ENCODE measurements around the gene HIVEP1.

The HIVEP1 gene

DNA sequence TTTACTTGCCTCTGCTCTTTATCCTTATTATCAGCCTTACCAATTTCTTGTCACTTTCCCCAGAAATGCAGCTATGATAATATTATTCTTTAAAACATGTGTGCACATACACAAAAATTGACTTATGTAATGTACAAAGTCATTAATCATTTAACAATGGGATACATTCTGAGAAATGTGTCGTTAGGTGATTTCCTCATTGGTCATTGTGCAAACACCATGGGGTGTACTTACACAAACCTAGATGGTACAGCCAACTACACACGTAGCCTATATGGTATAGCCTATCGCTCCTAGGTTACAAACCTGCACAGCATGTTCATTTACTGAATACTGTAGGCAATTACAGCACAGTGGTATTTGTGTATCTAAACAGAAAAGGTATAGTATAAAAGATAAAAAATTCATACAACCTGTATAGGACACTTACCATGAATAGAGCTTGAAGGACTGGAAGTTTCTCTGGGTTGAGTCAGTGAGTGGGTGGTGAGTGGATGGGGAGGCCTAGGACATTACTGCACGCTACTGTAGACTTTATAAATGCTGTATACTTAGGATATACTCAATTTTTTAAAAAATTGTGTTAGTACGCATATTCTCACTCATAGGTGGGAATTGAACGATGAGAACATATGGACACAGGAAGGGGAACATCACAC lies 56.9 kb downstream of the HIVEP1 start:
- DNase-seq (no peak), ATAC-seq (peak; percentile 42)
- H3K27ac Mint-ChIP-seq: no peak overlapping the region
- no peaks in the 10 kb centered on the region for H3K9me3 Mint-ChIP-seq
- peaks cover 78% of the 10 kb centered on the region for H3K4me1 Mint-ChIP-seq
- H3K4me3 Mint-ChIP-seq: no peak overlapping the region
- no peaks in the 10 kb centered on the region for H3K27me3 Mint-ChIP-seq

DNA sequence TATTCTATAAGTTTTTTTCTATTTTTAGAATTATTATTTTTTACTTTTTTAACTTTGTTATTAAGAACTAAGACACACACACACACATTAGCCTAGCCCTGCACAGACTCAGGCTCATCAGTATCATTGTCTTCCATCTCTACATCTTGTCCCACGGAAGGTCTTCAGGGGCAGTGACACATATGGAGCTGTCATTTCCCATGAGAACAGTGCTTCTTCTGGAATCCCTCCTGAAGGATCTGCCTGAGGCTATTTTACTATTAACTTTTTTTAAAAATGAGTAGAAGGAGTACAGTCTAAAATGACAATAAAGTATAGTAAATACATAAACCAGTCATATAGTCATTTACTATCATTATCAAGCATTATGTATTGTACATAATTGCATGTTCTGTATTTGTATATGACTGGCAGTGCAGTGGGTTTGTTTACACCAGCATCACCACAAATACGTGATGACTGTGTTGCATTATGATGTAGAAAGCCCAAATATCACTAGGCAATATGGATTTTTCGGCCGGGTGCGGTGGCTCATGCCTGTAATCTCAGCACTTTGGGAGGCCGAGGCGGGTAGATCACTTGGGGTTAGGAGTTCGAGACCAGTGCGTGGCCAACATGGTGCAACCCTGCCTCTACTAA lies 57.9 kb downstream of the HIVEP1 start:
- no peaks in the 10 kb centered on the region for H3K9me3 Mint-ChIP-seq

DNA sequence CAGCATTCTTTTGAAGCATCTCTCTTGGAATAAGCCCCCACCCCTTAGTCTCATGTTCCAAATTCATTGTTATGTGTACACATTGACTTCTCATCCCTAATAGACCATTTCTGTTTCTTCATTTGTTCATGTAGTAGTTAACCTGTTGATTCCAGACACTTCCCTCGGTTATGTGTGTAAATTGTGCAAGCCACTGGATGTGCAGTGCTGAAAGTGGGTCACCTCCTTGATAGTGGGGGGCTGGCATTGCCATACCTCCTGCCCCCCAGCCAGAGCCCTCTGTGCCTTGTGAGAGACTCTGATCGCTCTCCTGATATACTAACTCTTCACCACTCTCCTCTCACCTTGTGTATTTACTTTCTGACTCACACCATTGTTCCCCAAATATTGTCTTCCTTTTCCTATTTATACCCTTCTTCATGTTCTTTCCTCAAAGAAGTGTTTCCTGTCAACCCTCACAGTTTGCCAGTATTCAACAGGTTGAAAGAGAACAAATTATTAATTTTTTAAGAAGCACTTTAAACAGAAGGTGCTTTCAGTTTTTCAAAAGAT lies 59.0 kb downstream of the HIVEP1 start:
- ATAC-seq (no peak), DNase-seq (no peak)
- H3K27ac Mint-ChIP-seq: no peak overlapping the region
- H3K4me3 Mint-ChIP-seq: no peak overlapping the region
- peaks cover 72% of the 10 kb centered on the region for H3K4me1 Mint-ChIP-seq
- no peaks in the 10 kb centered on the region for H3K9me3 Mint-ChIP-seq
- H3K27me3 Mint-ChIP-seq: no peaks in the 10 kb centered on the region

More for the DNA sequence above, 57.9 kb downstream of the HIVEP1 start:
- no peak for DNase-seq
- Mint-ChIP-seq H3K4me1 (peaks cover 74% of the 10 kb centered on the region), H3K27ac (no peak overlapping the region), H3K4me3 (no peak overlapping the region), H3K27me3 (no peaks in the 10 kb centered on the region)
- no peak for ATAC-seq

- ATAC-seq (peak; percentile 72), DNase-seq (no peak)
- H3K27me3 Mint-ChIP-seq: no peaks in the 10 kb centered on the region
- H3K4me3 Mint-ChIP-seq: peak overlapping the region in 1 of 2 donors; percentile 45
- H3K4me1 Mint-ChIP-seq: peaks cover 63% of the 10 kb centered on the region
- peak overlapping the region in 1 of 2 donors; percentile 61 for H3K27ac Mint-ChIP-seq
- no peaks in the 10 kb centered on the region for H3K9me3 Mint-ChIP-seq
Measured at GRCh38 chr6:12075067-12075563, 63.0 kb downstream of the HIVEP1 start.

- H3K4me1 Mint-ChIP-seq: peaks cover 63% of the 10 kb centered on the region
- ATAC-seq (peak; percentile 35), DNase-seq (no peak)
- H3K9me3 Mint-ChIP-seq: no peaks in the 10 kb centered on the region
- no peak overlapping the region for H3K4me3 Mint-ChIP-seq
- H3K27ac Mint-ChIP-seq: peak overlapping the region in 1 of 2 donors; percentile 71
- no peaks in the 10 kb centered on the region for H3K27me3 Mint-ChIP-seq
Measured at GRCh38 chr6:12077021-12077710, 65.1 kb downstream of the HIVEP1 start.

DNA sequence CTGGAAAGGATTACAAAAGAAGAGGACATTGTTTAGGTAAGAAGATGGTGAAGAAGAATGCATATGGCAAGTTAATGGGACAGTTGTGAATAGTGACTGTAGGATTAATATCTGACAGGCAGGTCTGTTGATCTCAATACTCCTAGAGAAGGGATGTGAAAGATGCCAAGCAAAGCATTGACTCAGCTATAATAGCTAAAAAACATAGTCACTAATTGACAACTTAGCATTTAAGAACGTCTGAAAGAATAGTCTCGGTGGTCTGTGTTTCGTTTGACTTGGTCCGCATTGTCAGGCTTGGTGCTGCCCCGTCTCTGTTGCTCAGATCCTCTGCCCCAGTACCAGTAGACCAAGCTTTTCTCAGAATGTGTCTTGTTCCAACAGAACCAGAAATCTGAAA lies 65.9 kb downstream of the HIVEP1 start:
- Mint-ChIP-seq H3K4me1 (peaks cover 60% of the 10 kb centered on the region), H3K4me3 (no peak overlapping the region), H3K27ac (no peak overlapping the region), H3K9me3 (no peaks in the 10 kb centered on the region), H3K27me3 (no peaks in the 10 kb centered on the region)
- DNase-seq (no peak), ATAC-seq (no peak)

GRCh38 chr6:12081771-12082170 lies 69.7 kb downstream of the HIVEP1 start:
- no peaks in the 10 kb centered on the region for H3K27me3 Mint-ChIP-seq
- no peak for DNase-seq
- H3K4me3 Mint-ChIP-seq: no peak overlapping the region
- H3K4me1 Mint-ChIP-seq: peaks cover 54% of the 10 kb centered on the region
- no peak for ATAC-seq
- no peaks in the 10 kb centered on the region for H3K9me3 Mint-ChIP-seq
- no peak overlapping the region for H3K27ac Mint-ChIP-seq

DNA sequence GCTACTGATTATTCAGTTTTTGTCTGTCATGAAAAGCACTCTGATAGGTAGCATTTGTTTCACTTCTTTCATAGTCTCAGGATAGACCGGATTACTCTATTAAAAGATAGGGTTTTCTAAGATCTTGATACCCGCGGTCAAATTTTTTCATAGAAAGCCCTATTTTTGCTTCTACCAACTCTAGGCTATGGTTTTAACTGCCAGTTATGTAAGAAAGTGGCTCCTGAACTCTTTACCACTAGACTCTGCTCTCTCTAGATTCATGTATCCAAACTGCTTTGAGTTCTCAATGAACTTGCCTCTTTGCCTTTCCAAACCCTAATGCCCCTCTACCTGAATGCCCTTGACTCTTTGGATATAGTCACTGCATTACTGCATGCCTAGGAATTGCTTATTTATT lies 70.3 kb downstream of the HIVEP1 start:
- Mint-ChIP-seq H3K9me3 (no peaks in the 10 kb centered on the region), H3K4me1 (peaks cover 48% of the 10 kb centered on the region), H3K4me3 (no peak overlapping the region), H3K27ac (no peak overlapping the region), H3K27me3 (no peaks in the 10 kb centered on the region)
- DNase-seq (no peak), ATAC-seq (no peak)

DNA sequence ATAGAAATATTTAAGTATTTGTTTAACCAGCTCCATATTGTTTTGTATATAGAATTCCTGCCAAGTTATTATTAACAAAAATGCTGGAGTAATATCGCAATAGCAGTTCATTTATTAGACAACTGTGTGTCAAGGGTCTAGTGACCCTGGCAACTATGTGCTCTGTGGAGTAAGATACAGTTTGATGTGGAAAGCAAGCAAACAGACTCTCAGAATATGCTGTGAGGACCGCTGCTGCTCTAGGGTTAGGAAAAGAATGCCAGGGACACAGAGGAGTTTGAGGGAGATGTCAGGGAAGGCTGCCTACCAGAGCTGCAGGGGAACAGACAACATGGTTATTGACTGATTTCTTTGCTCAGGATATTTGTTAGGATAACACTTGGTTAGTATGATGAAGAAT lies 71.2 kb downstream of the HIVEP1 start:
- no peak overlapping the region for H3K27ac Mint-ChIP-seq
- DNase-seq (no peak), ATAC-seq (no peak)
- H3K4me1 Mint-ChIP-seq: peaks cover 47% of the 10 kb centered on the region
- no peak overlapping the region for H3K4me3 Mint-ChIP-seq
- H3K9me3 Mint-ChIP-seq: no peaks in the 10 kb centered on the region
- no peaks in the 10 kb centered on the region for H3K27me3 Mint-ChIP-seq

- ATAC-seq: no peak
- H3K27ac Mint-ChIP-seq: no peak overlapping the region
Measured at GRCh38 chr6:12083763-12084162, 71.7 kb downstream of the HIVEP1 start.

GRCh38 chr6:12084681-12085080 lies 72.6 kb downstream of the HIVEP1 start:
- ATAC-seq: peak; percentile 31
- peak overlapping the region in 1 of 2 donors; percentile 64 for H3K27ac Mint-ChIP-seq
- no peaks in the 10 kb centered on the region for H3K27me3 Mint-ChIP-seq
- no peak overlapping the region for H3K4me3 Mint-ChIP-seq
- peaks cover 47% of the 10 kb centered on the region for H3K4me1 Mint-ChIP-seq
- no peaks in the 10 kb centered on the region for H3K9me3 Mint-ChIP-seq
- no peak for DNase-seq

More at GRCh38 chr6:12083763-12084162, 71.7 kb downstream of the HIVEP1 start:
- Mint-ChIP-seq H3K9me3 (no peaks in the 10 kb centered on the region), H3K27me3 (no peaks in the 10 kb centered on the region), H3K4me1 (peaks cover 47% of the 10 kb centered on the region), H3K4me3 (no peak overlapping the region)
- DNase-seq: no peak

DNA sequence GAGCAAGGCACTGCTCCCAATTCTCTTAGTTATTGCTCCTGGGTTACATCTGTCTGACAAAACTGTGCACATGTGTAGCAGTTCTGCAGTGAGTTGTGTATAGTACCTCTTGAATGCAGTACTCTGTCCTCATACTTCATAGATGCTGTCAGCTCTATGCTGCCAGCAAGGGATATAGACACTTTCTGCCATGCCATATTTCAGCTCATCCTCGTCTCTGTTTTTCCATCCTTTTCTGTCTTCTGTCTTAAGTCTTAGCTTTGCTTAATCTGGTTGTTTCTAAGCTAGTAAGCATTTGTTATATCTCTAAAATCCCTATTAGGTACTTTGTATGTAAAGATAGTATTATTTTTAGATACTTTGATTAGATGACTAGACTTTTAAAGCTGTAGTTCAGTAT lies 76.4 kb downstream of the HIVEP1 start:
- no peak overlapping the region for H3K4me3 Mint-ChIP-seq
- H3K9me3 Mint-ChIP-seq: no peaks in the 10 kb centered on the region
- H3K27me3 Mint-ChIP-seq: no peaks in the 10 kb centered on the region
- peaks cover 26% of the 10 kb centered on the region for H3K4me1 Mint-ChIP-seq
- DNase-seq: no peak
- H3K27ac Mint-ChIP-seq: no peak overlapping the region
- ATAC-seq: no peak

- Mint-ChIP-seq H3K4me3 (no peak overlapping the region), H3K9me3 (no peaks in the 10 kb centered on the region), H3K27ac (no peak overlapping the region), H3K27me3 (no peaks in the 10 kb centered on the region), H3K4me1 (peaks cover 16% of the 10 kb centered on the region)
- no peak for ATAC-seq
- DNase-seq: no peak
Measured at GRCh38 chr6:12090714-12091113, 78.6 kb downstream of the HIVEP1 start.

GRCh38 chr6:12092762-12093161 lies 80.7 kb downstream of the HIVEP1 start:
- Mint-ChIP-seq H3K9me3 (no peaks in the 10 kb centered on the region), H3K27me3 (no peaks in the 10 kb centered on the region), H3K4me1 (peaks cover 16% of the 10 kb centered on the region), H3K4me3 (no peak overlapping the region), H3K27ac (no peak overlapping the region)
- ATAC-seq: no peak
- DNase-seq: no peak

- H3K4me3 Mint-ChIP-seq: no peak overlapping the region
- peaks cover 21% of the 10 kb centered on the region for H3K4me1 Mint-ChIP-seq
- no peak overlapping the region for H3K27ac Mint-ChIP-seq
- ATAC-seq (no peak), DNase-seq (no peak)
- no peaks in the 10 kb centered on the region for H3K9me3 Mint-ChIP-seq
- no peaks in the 10 kb centered on the region for H3K27me3 Mint-ChIP-seq
Measured at GRCh38 chr6:12094689-12095088, 82.6 kb downstream of the HIVEP1 start.

GRCh38 chr6:12096342-12096741 lies 84.2 kb downstream of the HIVEP1 start:
- no peak overlapping the region for H3K4me3 Mint-ChIP-seq
- H3K9me3 Mint-ChIP-seq: no peaks in the 10 kb centered on the region
- no peak overlapping the region for H3K27ac Mint-ChIP-seq
- DNase-seq: no peak
- H3K27me3 Mint-ChIP-seq: no peaks in the 10 kb centered on the region
- H3K4me1 Mint-ChIP-seq: peaks cover 17% of the 10 kb centered on the region
- no peak for ATAC-seq
